ENCODE data around the gene FBLN2.

Gene FBLN2

GRCh38 chr3:13669457-13669856, 120.5 kb downstream of the FBLN2 start:
- DNase-seq: no peak

GRCh38 chr3:13670292-13670691, 121.4 kb downstream of the FBLN2 start:
- no peak for DNase-seq

- no peak for DNase-seq
These were observed 122.7 kb downstream of the FBLN2 start for GRCh38 chr3:13671482-13672233.

- no peak for DNase-seq
These were observed 124.3 kb downstream of the FBLN2 start for GRCh38 chr3:13673207-13673606.

- DNase-seq: no peak
These were observed 125.7 kb downstream of the FBLN2 start for GRCh38 chr3:13674538-13675185.

- DNase-seq: no peak
These were observed 127.6 kb downstream of the FBLN2 start for GRCh38 chr3:13676356-13677017.

- no peak for DNase-seq
These were observed 128.3 kb downstream of the FBLN2 start for GRCh38 chr3:13677272-13677671.

- DNase-seq: no peak
These were observed 133.0 kb downstream of the FBLN2 start for GRCh38 chr3:13681931-13682330.

- no peak for DNase-seq
These were observed 133.5 kb downstream of the FBLN2 start for GRCh38 chr3:13682331-13683013.

GRCh38 chr3:13683288-13683687, 134.4 kb downstream of the FBLN2 start:
- no peak for DNase-seq

- DNase-seq: no peak
These were observed 134.8 kb downstream of the FBLN2 start for GRCh38 chr3:13683772-13684171.

GRCh38 chr3:13684350-13684749, 135.4 kb downstream of the FBLN2 start:
- DNase-seq: no peak

- no peak for DNase-seq
These were observed 135.9 kb downstream of the FBLN2 start for GRCh38 chr3:13684854-13685253.

GRCh38 chr3:13685721-13686120, 136.8 kb downstream of the FBLN2 start:
- DNase-seq: no peak

GRCh38 chr3:13686367-13687160, 137.6 kb downstream of the FBLN2 start:
- DNase-seq: no peak

GRCh38 chr3:13687517-13687943, 138.6 kb downstream of the FBLN2 start:
- DNase-seq: no peak
